IgD-negative memory B cell (primary cell): ENCODE data around the gene SCAF8. TPM values are rescaled to one million over a fixed set of nuclear protein-coding genes. Genes with fewer than 3 reads are reported as not detected.
"Not testable (repeated sequence)": the region's sequence is repeated elsewhere in the genome, so short reads cannot be mapped to it uniquely, and the experiment has no call there.

Source experiments
- H3K27ac Mint-ChIP-seq, 3 donors: one replicate each; pipeline ENCODE4 v1.8.0; 2020 to 2022; ENCODE audit warnings: mild to moderate bottlenecking in 3 of 3, mixed read lengths in 3 of 3, moderate library complexity in 1 of 3
- H3K27me3 Mint-ChIP-seq: one replicate; pipeline ENCODE4 v1.8.0; 2021; ENCODE audit warnings: mixed read lengths
- H3K36me3 Mint-ChIP-seq: one replicate; pipeline ENCODE4 v1.8.0; 2020; ENCODE audit warnings: mild to moderate bottlenecking, mixed read lengths
- H3K4me1 Mint-ChIP-seq, 3 donors: one replicate each; pipeline ENCODE4 v1.8.0; 2020 to 2022; ENCODE audit warnings: mixed read lengths in 3 of 3, mild to moderate bottlenecking in 1 of 3
- H3K4me3 Mint-ChIP-seq, 4 donors: one replicate each; pipeline ENCODE4 v1.8.0; 2020 to 2022; ENCODE audit warnings: mild to moderate bottlenecking in 4 of 4, mixed read lengths in 4 of 4, moderate library complexity in 3 of 4
- H3K9me3 Mint-ChIP-seq, 3 donors: one replicate each; pipeline ENCODE4 v1.8.0; 2020 to 2021; ENCODE audit warnings: mixed read lengths in 3 of 3, mild to moderate bottlenecking in 1 of 3
- polyA plus RNA-seq: library from polyadenylated mRNA; unstranded; fragments of 300-500 nt; fragmentation: Illumina TruSeq; gene quantifications from one replicate; pipeline ENCODE4 v1.2.3, GENCODE V29; 2021

The SCAF8 gene
- polyA plus RNA-seq, 1 donor from 2014 or later = 16.5 TPM

GRCh38 chr6:154785075-154785474, 51.9 kb downstream of the SCAF8 start:
- peaks cover 6 to 26% (median 11%) of the 10 kb centered on the region in 3 donors for H3K4me1 Mint-ChIP-seq
- H3K27ac Mint-ChIP-seq = no peak overlapping the region
- peaks cover 6% of the 10 kb centered on the region for H3K36me3 Mint-ChIP-seq
- no peaks in the 10 kb centered on the region for H3K27me3 Mint-ChIP-seq
- H3K9me3 Mint-ChIP-seq = peaks cover 0 to 1% (median 0%) of the 10 kb centered on the region in 3 donors
- H3K4me3 Mint-ChIP-seq = no peak overlapping the region

- H3K36me3 Mint-ChIP-seq = peaks cover 3% of the 10 kb centered on the region
- peak overlapping the region in 2 of 3 donors; percentile 36 to 59 for H3K27ac Mint-ChIP-seq
- H3K4me3 Mint-ChIP-seq = no peak overlapping the region
- H3K27me3 Mint-ChIP-seq = no peaks in the 10 kb centered on the region
- H3K9me3 Mint-ChIP-seq = peaks cover 0 to 1% (median 0%) of the 10 kb centered on the region in 3 donors
- H3K4me1 Mint-ChIP-seq = peaks cover 6 to 28% (median 15%) of the 10 kb centered on the region in 3 donors
Observed at GRCh38 chr6:154786144-154786868, 53.1 kb downstream of the SCAF8 start.

DNA sequence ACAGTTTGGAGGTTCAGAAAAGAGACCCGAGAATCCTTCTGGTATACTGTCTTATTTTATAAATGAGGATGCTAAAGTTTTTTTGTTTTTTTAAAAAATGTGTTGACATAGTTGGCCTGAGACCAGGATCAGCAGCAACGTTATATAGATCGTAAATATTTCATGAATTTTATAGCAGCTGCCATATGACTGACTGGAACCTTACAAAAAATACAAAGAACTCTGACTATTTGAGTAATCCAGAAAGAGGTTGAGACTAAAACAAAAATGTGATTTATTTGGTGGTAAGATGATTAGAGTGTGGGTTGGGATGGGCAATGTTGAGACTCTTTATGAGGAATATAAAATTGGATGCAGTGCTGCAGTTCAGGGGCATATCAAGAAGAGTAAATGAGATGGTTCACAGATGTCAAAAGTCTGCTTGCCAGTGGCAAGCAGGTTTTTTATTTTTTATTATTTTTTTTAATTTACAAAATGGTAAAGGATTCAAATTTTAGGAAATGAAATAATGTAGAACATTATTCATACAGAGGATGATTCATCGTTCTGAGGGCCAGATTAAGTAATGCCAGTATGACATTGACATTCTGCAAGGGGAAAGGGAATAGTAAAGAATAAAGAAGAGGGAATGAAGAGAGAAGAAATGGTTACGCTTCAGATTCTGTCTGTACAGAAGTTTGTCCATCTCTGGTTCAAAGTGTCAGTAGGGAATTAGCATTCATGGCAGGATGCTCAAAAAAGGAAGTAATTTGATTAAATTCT, 58.5 kb downstream of the SCAF8 start:
- Mint-ChIP-seq H3K27ac (peak overlapping the region in 2 of 3 donors; percentile 17 to 83), H3K4me3 (no peak overlapping the region), H3K4me1 (peaks cover 11 to 20% (median 16%) of the 10 kb centered on the region in 3 donors), H3K27me3 (no peaks in the 10 kb centered on the region), H3K36me3 (peaks cover 3% of the 10 kb centered on the region), H3K9me3 (peaks cover 0 to 1% (median 0%) of the 10 kb centered on the region in 3 donors)

GRCh38 chr6:154792325-154792724, 59.1 kb downstream of the SCAF8 start:
- Mint-ChIP-seq H3K4me3 (no peak overlapping the region), H3K4me1 (peaks cover 11 to 20% (median 16%) of the 10 kb centered on the region in 3 donors), H3K9me3 (no peaks in the 10 kb centered on the region), H3K27ac (peak overlapping the region in 1 of 3 donors; percentile 17), H3K36me3 (peaks cover 3% of the 10 kb centered on the region), H3K27me3 (no peaks in the 10 kb centered on the region)

DNA sequence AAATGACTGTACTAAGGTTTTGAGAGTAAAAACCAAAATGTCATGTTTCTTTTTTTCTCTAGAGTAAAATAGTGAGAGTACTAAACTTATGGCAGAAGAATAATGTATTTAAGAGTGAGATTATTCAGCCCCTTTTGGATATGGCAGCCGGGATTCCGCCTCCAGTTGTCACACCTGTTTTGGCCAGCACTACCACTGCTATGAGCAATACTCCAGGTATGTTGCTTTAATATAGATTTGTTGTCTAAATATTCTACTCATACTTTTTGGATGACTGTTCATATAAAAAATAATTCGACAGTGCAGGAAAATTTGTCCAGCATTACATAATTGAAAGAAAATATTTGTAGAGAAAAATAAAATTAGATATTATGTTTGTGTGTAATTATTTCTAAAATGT, 59.5 kb downstream of the SCAF8 start:
- Mint-ChIP-seq H3K36me3 (peaks cover 3% of the 10 kb centered on the region), H3K9me3 (no peaks in the 10 kb centered on the region), H3K4me1 (peaks cover 11 to 20% (median 15%) of the 10 kb centered on the region in 3 donors), H3K27ac (no peak overlapping the region), H3K4me3 (no peak overlapping the region), H3K27me3 (no peaks in the 10 kb centered on the region)

GRCh38 chr6:154796484-154796883, 63.3 kb downstream of the SCAF8 start:
- H3K27me3 Mint-ChIP-seq = no peaks in the 10 kb centered on the region
- H3K9me3 Mint-ChIP-seq = no peaks in the 10 kb centered on the region
- peak overlapping the region in 1 of 3 donors; percentile 29 for H3K27ac Mint-ChIP-seq
- peaks cover 2% of the 10 kb centered on the region for H3K36me3 Mint-ChIP-seq
- no peak overlapping the region for H3K4me3 Mint-ChIP-seq
- peaks cover 20 to 27% (median 22%) of the 10 kb centered on the region in 3 donors for H3K4me1 Mint-ChIP-seq

GRCh38 chr6:154797857-154798256, 64.6 kb downstream of the SCAF8 start:
- Mint-ChIP-seq H3K4me3 (no peak overlapping the region), H3K9me3 (no peaks in the 10 kb centered on the region), H3K27ac (peak overlapping the region in 1 of 3 donors; percentile 14), H3K4me1 (peaks cover 10 to 17% (median 15%) of the 10 kb centered on the region in 3 donors), H3K36me3 (peaks cover 2% of the 10 kb centered on the region), H3K27me3 (no peaks in the 10 kb centered on the region)

DNA sequence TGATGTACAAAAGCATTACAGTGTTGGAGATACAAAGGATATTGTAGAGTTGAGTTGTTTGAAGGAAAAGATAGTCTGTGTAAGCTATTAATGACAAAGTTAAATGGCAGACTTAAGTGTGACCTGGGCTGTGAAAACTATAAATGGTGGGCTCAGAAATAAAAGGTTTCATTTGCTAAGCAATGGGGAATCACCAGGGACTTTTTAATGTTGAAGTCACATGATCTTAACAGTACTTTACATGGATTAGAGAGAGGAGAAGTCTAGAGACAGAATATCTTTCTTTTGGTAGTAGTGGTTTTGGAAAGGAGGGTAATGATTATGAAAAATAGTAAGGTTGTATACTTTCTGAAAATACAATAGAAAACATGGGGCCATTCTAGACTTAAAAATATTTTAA, 67.1 kb downstream of the SCAF8 start:
- Mint-ChIP-seq H3K4me3 (no peak overlapping the region), H3K36me3 (peaks cover 2% of the 10 kb centered on the region), H3K27ac (peak overlapping the region; percentile 16 to 82 (median 78)), H3K4me1 (peaks cover 10 to 21% (median 15%) of the 10 kb centered on the region in 3 donors), H3K9me3 (no peaks in the 10 kb centered on the region), H3K27me3 (no peaks in the 10 kb centered on the region)

DNA sequence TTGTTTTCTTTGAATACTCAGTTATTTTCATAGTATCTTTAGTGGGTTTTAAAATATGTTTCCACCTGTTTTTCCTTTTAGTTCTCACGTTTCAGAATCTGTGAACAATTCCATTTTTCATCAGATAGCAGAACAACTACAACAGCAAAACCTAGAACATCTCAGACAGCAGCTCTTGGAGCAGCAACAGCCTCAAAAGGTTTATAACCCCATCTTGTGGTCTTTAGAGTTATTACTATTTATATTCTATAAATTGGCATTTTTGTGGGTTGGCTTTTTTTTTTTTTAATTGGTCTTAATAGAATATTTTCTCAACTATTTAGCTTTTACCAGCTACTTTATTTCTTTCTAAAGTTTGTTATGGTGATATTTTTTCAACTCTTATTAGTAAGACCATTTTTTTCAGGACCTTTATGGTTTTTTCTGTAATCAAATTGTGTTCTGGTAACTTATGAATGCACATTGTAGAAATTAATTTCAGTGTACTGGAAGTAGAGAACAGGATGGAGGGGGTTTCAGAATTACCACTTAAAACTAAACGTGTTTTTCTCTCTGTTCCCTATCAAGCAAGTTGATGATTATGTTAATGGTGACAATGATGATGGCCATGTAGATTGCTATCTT, 72.2 kb downstream of the SCAF8 start:
- H3K27ac Mint-ChIP-seq = peak overlapping the region in 2 of 3 donors; percentile 2 to 4
- H3K36me3 Mint-ChIP-seq = peaks cover 4% of the 10 kb centered on the region
- peaks cover 1 to 7% (median 4%) of the 10 kb centered on the region in 3 donors for H3K4me1 Mint-ChIP-seq
- no peak overlapping the region for H3K4me3 Mint-ChIP-seq
- H3K27me3 Mint-ChIP-seq = no peaks in the 10 kb centered on the region
- H3K9me3 Mint-ChIP-seq = no peaks in the 10 kb centered on the region

GRCh38 chr6:154806804-154807203, 73.6 kb downstream of the SCAF8 start:
- Mint-ChIP-seq H3K36me3 (peaks cover 8% of the 10 kb centered on the region), H3K4me1 (peaks cover 0 to 5% (median 0%) of the 10 kb centered on the region in 3 donors), H3K27ac (peak overlapping the region in 1 of 3 donors; percentile 64), H3K27me3 (no peaks in the 10 kb centered on the region), H3K9me3 (no peaks in the 10 kb centered on the region), H3K4me3 (no peak overlapping the region)

DNA sequence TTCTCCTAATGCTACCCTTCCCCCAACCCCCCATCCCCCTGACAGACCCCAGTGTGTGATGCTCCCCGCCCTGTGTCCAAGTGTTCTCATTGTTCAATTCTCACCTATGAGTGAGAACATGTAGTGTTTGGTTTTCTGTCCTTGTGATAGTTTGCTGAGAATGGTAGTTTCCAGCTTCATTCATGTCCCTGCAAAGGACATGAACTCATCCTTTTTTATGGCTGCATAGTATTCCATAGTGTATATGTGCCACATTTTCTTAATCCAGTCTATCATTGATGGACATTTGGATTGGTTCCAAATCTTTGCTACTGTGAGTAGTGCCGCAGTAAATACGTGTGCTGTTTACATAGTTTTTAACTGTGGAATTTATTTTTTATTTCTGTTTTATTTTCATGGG, 78.4 kb downstream of the SCAF8 start:
- H3K4me3 Mint-ChIP-seq, H3K27me3 Mint-ChIP-seq, H3K9me3 Mint-ChIP-seq, H3K27ac Mint-ChIP-seq: not testable (repeated sequence)
- Mint-ChIP-seq H3K4me1 (peaks cover 18 to 30% (median 25%) of the 10 kb centered on the region in 3 donors), H3K36me3 (peaks cover 15% of the 10 kb centered on the region)

- Mint-ChIP-seq H3K4me1 (peaks cover 23 to 37% (median 28%) of the 10 kb centered on the region in 3 donors), H3K36me3 (peaks cover 16% of the 10 kb centered on the region), H3K9me3 (no peaks in the 10 kb centered on the region), H3K27ac (peak overlapping the region; percentile 8 to 93 (median 87)), H3K4me3 (peak overlapping the region; percentile 10 to 74 (median 34)), H3K27me3 (no peaks in the 10 kb centered on the region)
Observed at GRCh38 chr6:154814063-154814462, 80.8 kb downstream of the SCAF8 start.

- peak overlapping the region in 1 of 4 donors; percentile 63 for H3K4me3 Mint-ChIP-seq
- H3K27ac Mint-ChIP-seq = peak overlapping the region in 2 of 3 donors; percentile 64 to 67
- no peaks in the 10 kb centered on the region for H3K9me3 Mint-ChIP-seq
- no peaks in the 10 kb centered on the region for H3K27me3 Mint-ChIP-seq
- H3K36me3 Mint-ChIP-seq = peaks cover 14% of the 10 kb centered on the region
- peaks cover 23 to 37% (median 28%) of the 10 kb centered on the region in 3 donors for H3K4me1 Mint-ChIP-seq
Observed at GRCh38 chr6:154815938-154816820, 83.0 kb downstream of the SCAF8 start.

- Mint-ChIP-seq H3K9me3 (no peaks in the 10 kb centered on the region), H3K27me3 (no peaks in the 10 kb centered on the region), H3K4me3 (no peak overlapping the region), H3K36me3 (peaks cover 7% of the 10 kb centered on the region), H3K4me1 (peaks cover 8 to 26% (median 8%) of the 10 kb centered on the region in 3 donors), H3K27ac (no peak overlapping the region)
Observed at GRCh38 chr6:154821099-154821498, 87.9 kb downstream of the SCAF8 start.
